Measurements from ENCODE around the gene SKP1. TPM values are rescaled to one million over a fixed set of nuclear protein-coding genes. Genes with fewer than 3 reads are reported as not detected.

The SKP1 gene
- total and polyA plus RNA-seq, 4 donors: 129 to 407 (median 253) TPM

GRCh38 chr5:134148986-134149539 is 27.7 kb downstream of the SKP1 start:
- Histone ChIP-seq H3K9me3 (ENCODE audit: control insufficient read depth in 4 of 4, low read length in 3 of 4) (no peaks in the 10 kb centered on the region), H3K4me1 (ENCODE audit: control insufficient read depth in 4 of 4, insufficient read depth in 4 of 4, low read length in 3 of 4) (peaks cover 4 to 11% (median 7%) of the 10 kb centered on the region in 4 donors), H3K9ac (ENCODE audit: low read depth in 1 of 2, low read length in 2 of 2) (no peak overlapping the region), H3K27me3 (ENCODE audit: control insufficient read depth in 4 of 4, insufficient read depth in 4 of 4, low read length in 3 of 4) (no peaks in the 10 kb centered on the region), H3K27ac (ENCODE audit: low read depth in 1 of 2, low read length in 2 of 2) (no peak overlapping the region), H3K36me3 (ENCODE audit: control insufficient read depth in 4 of 4, insufficient read depth in 3 of 4, low read depth in 1 of 4, low read length in 3 of 4) (peaks cover 11 to 42% (median 31%) of the 10 kb centered on the region in 4 donors), H3K4me3 (ENCODE audit: low read depth in 1 of 3, low read length in 3 of 3) (no peak overlapping the region)
- no peak for DNase-seq (ENCODE audit: low spot score)
- 93% methylated on average over 6 of the region's 6 CpGs for WGBS
- TF ChIP-seq CTCF (IDR thresholded peaks at IDR 0.05; ENCODE audit: low read depth, low read length, missing input control) (no peak), FOXA1 (IDR thresholded peaks at IDR 0.05) (no peak), EGR1 (IDR thresholded peaks at IDR 0.05; ENCODE audit: low read depth in 2 of 2) (no peak), REST (IDR thresholded peaks at IDR 0.05) (no peak), TAF1 (conservative IDR thresholded peaks at IDR 0.05) (no peak), HNF4A (conservative IDR thresholded peaks at IDR 0.05) (no peak), ATF3 (IDR thresholded peaks at IDR 0.05) (no peak), FOXA2 (IDR thresholded peaks at IDR 0.05) (no peak)

- Histone ChIP-seq H3K27ac (ENCODE audit: low read depth in 1 of 2, low read length in 2 of 2) (no peak overlapping the region), H3K27me3 (ENCODE audit: control insufficient read depth in 4 of 4, insufficient read depth in 4 of 4, low read length in 3 of 4) (no peaks in the 10 kb centered on the region), H3K4me1 (ENCODE audit: control insufficient read depth in 4 of 4, insufficient read depth in 4 of 4, low read length in 3 of 4) (peaks cover 4 to 11% (median 7%) of the 10 kb centered on the region in 4 donors)
These were observed 28.4 kb downstream of the SKP1 start for GRCh38 chr5:134148316-134148715.

More at GRCh38 chr5:134148316-134148715, 28.4 kb downstream of the SKP1 start:
- WGBS: 78% methylated on average over 2 of the region's 2 CpGs
- Histone ChIP-seq H3K36me3 (ENCODE audit: control insufficient read depth in 4 of 4, insufficient read depth in 3 of 4, low read depth in 1 of 4, low read length in 3 of 4) (peaks cover 10 to 43% (median 25%) of the 10 kb centered on the region in 4 donors), H3K9me3 (ENCODE audit: control insufficient read depth in 4 of 4, low read length in 3 of 4) (no peaks in the 10 kb centered on the region), H3K4me3 (ENCODE audit: low read depth in 1 of 3, low read length in 3 of 3) (no peak overlapping the region), H3K9ac (ENCODE audit: low read depth in 1 of 2, low read length in 2 of 2) (no peak overlapping the region)
- TF ChIP-seq NR2F2 (IDR thresholded peaks at IDR 0.05): no peak
- TF ChIP-seq GABPA (IDR thresholded peaks at IDR 0.05 in 1 of 2, conservative IDR thresholded peaks at IDR 0.05 in 1 of 2): no peak
- no peak for TF ChIP-seq ZBTB33 (IDR thresholded peaks at IDR 0.05)
- TF ChIP-seq RXRA (IDR thresholded peaks at IDR 0.05): no peak
- no peak for TF ChIP-seq JUND (IDR thresholded peaks at IDR 0.05)
- no peak for TF ChIP-seq HNF4G (IDR thresholded peaks at IDR 0.05)
- TF ChIP-seq SP1 (IDR thresholded peaks at IDR 0.05): no peak
- no peak for TF ChIP-seq HNF4A (conservative IDR thresholded peaks at IDR 0.05)
- TF ChIP-seq REST (IDR thresholded peaks at IDR 0.05): no peak
- TF ChIP-seq ATF3 (IDR thresholded peaks at IDR 0.05): no peak
- TF ChIP-seq FOXA2 (IDR thresholded peaks at IDR 0.05): no peak
- TF ChIP-seq CTCF (IDR thresholded peaks at IDR 0.05; ENCODE audit: low read depth, low read length, missing input control): no peak
- no peak for TF ChIP-seq TAF1 (conservative IDR thresholded peaks at IDR 0.05)
- TF ChIP-seq RAD21 (IDR thresholded peaks at IDR 0.05): no peak
- DNase-seq (ENCODE audit: low spot score): peak; percentile 23

All from liver (tissue), 9 donors.